Spleen (tissue), 7 donors: ENCODE results near the gene FGFBP1.

Experiments
- CTCF ChIP-seq, 11 experiments: fragments of 200-600 bp in 7 of 11; fragments of 450-650 bp in 4 of 11; sonication (generic) in 4 of 11; IDR thresholded peaks in 8 of 11; conservative IDR thresholded peaks in 3 of 11; 1 replicate in 7 of 11; 2 replicates in 4 of 11; pipeline versions ENCODE4 v1.4.0 to v1.8.0; 2016 to 2021; ENCODE audit warnings: antibody characterized with exemption in 11 of 11, inconsistent platforms in 4 of 11, mild to moderate bottlenecking in 1 of 11
- POLR2A ChIP-seq, 3 donors: fragments of 450-650 bp; IDR thresholded peaks; one replicate each; pipeline ENCODE4 v1.5.1; 2017; ENCODE audit warnings: antibody characterized with exemption in 3 of 3, mild to moderate bottlenecking in 1 of 3
- POLR2AphosphoS5 ChIP-seq, 3 donors: sonication (generic); formaldehyde crosslinking; IDR thresholded peaks; one replicate each; pipeline ENCODE4 v1.5.1; 2017; ENCODE audit warnings: antibody characterized with exemption in 3 of 3
- donor health status: DM: no; HTN: no; CAD: no; lungs with moderate emphysema.
- donor health status: DM: no; HTN: no; CAD: no.
- donor health status: DM: no; HTN: no; CAD: no.

- TF ChIP-seq CTCF (IDR thresholded peaks at IDR 0.05 in 8 of 11, conservative IDR thresholded peaks at IDR 0.05 in 3 of 11) (no peak), POLR2A (IDR thresholded peaks at IDR 0.05) (no peak), POLR2AphosphoS5 (IDR thresholded peaks at IDR 0.05) (no peak)
Measured at GRCh38 chr4:15894921-15895916, 43.3 kb downstream of the FGFBP1 start.
